Sciatic nerve (tissue), 2 donors: ENCODE results near the gene ALG1L2. TPM values are rescaled to one million over a fixed set of nuclear protein-coding genes. Genes with fewer than 3 reads are reported as not detected.
A peak's percentile ranks its signal among the peaks of the same experiment; 100 is the strongest.
"Not testable (repeated sequence)": the region's sequence is repeated elsewhere in the genome, so short reads cannot be mapped to it uniquely, and the experiment has no call there.

Source experiments
- ATAC-seq: fragments of 200-7000 bp; cut with Tn5 transposase; one replicate; pipeline ENCODE4 v1.9.1; 2020; ENCODE audit warnings: mild to moderate bottlenecking, moderate library complexity
- DNase-seq: peaks from one replicate; pipeline ENCODE4 v3.0.0-alpha.2; 2020; ENCODE audit warnings: low spot score
- intact Hi-C: fragments of 100-400 bp; cut with DNase I; formaldehyde crosslinking; loops from one replicate; pipeline ENCODE4 v1.14.2; 2022
- total RNA-seq: library from RNA; stranded (reverse); fragmentation: NEBNext Ultra II Directional; extraction: Animal tissue kit (Norgen Biotek cat#: 25700); gene quantifications from one replicate; pipeline ENCODE4 v1.2.1, GENCODE V29; 2021
- donor health status: DM: no; HTN: no; CAD: no.
- donor health status: DM: no; HTN: no; CAD: no.

The ALG1L2 gene
- total RNA-seq, 1 donor from 2014 or later = 1.1 TPM

GRCh38 chr3:130111865-130112747, 30.5 kb downstream of the ALG1L2 start:
- ATAC-seq = peak; percentile 66
- peak; percentile 100 for DNase-seq
- intact Hi-C loops = not testable (repeated sequence)

- ATAC-seq, DNase-seq, intact Hi-C loops: not testable (repeated sequence)
These were observed 31.1 kb downstream of the ALG1L2 start for GRCh38 chr3:130112748-130113073.

GRCh38 chr3:130115400-130115799, 33.8 kb downstream of the ALG1L2 start:
- ATAC-seq, intact Hi-C loops, DNase-seq: not testable (repeated sequence)

- no peak for DNase-seq
- intact Hi-C loops = no loop called here
- ATAC-seq = no peak
These were observed 36.3 kb downstream of the ALG1L2 start for GRCh38 chr3:130117933-130118332.

- ATAC-seq, intact Hi-C loops, DNase-seq: not testable (repeated sequence)
These were observed 38.2 kb downstream of the ALG1L2 start for GRCh38 chr3:130119824-130120223.

GRCh38 chr3:130120291-130120690, 38.7 kb downstream of the ALG1L2 start:
- DNase-seq, ATAC-seq, intact Hi-C loops: not testable (repeated sequence)

- DNase-seq, intact Hi-C loops, ATAC-seq: not testable (repeated sequence)
These were observed 41.5 kb downstream of the ALG1L2 start for GRCh38 chr3:130122891-130123775.

GRCh38 chr3:130125406-130125805, 43.8 kb downstream of the ALG1L2 start:
- intact Hi-C loops, ATAC-seq, DNase-seq: not testable (repeated sequence)

- intact Hi-C loops, DNase-seq, ATAC-seq: not testable (repeated sequence)
These were observed 54.7 kb downstream of the ALG1L2 start for GRCh38 chr3:130136337-130136736.

GRCh38 chr3:130137685-130138084, 56.1 kb downstream of the ALG1L2 start:
- intact Hi-C loops, ATAC-seq, DNase-seq: not testable (repeated sequence)

GRCh38 chr3:130138992-130139391, 57.4 kb downstream of the ALG1L2 start:
- DNase-seq, ATAC-seq: not testable (repeated sequence)

GRCh38 chr3:130140756-130141155, 59.1 kb downstream of the ALG1L2 start:
- DNase-seq, ATAC-seq, intact Hi-C loops: not testable (repeated sequence)

More at GRCh38 chr3:130138992-130139391, 57.4 kb downstream of the ALG1L2 start:
- intact Hi-C loops = not testable (repeated sequence)

GRCh38 chr3:130143648-130144327, 62.2 kb downstream of the ALG1L2 start:
- DNase-seq, ATAC-seq, intact Hi-C loops: not testable (repeated sequence)

- DNase-seq, ATAC-seq, intact Hi-C loops: not testable (repeated sequence)
These were observed 62.7 kb downstream of the ALG1L2 start for GRCh38 chr3:130144328-130144650.

GRCh38 chr3:130145456-130145855, 63.8 kb downstream of the ALG1L2 start:
- DNase-seq, intact Hi-C loops, ATAC-seq: not testable (repeated sequence)

- not testable (repeated sequence) for DNase-seq, ATAC-seq
These were observed 64.8 kb downstream of the ALG1L2 start for GRCh38 chr3:130146465-130146864.

More at GRCh38 chr3:130146465-130146864, 64.8 kb downstream of the ALG1L2 start:
- intact Hi-C loops = not testable (repeated sequence)
